OCI-LY7 (cell line): ENCODE measurements around the gene GALNT14. TPM values are rescaled to one million over a fixed set of nuclear protein-coding genes. Genes with fewer than 3 reads are reported as not detected.

Source experiments
- BruUV-seq: library from RNA; stranded (reverse); fragments of 400-500 nt; replicated peaks from 2 replicates; lab custom pipeline; 2021; lab: Mats Ljungman, UMichigan
- CTCF ChIA-PET: fragments of 300-600 bp; sonication (Branson Sonifier 250); formaldehyde crosslinking; loops from one replicate; lab custom pipeline; 2022; ENCODE audit warnings: antibody characterized with exemption; ENCODE audit not compliant: unreplicated experiment; lab: Charles Lee
- POLR2A ChIA-PET: fragments of 300-600 bp; sonication (Branson Sonifier 250); formaldehyde crosslinking; loops from one replicate; lab custom pipeline; 2022; ENCODE audit warnings: antibody characterized with exemption; lab: Charles Lee
- DNase-seq: peaks from one replicate; pipeline ENCODE4 v3.0.0-alpha.2; 2015; ENCODE audit warnings: low spot score
- H2AFZ ChIP-seq: fragments of 200-600 bp; sonication (generic), shearing (Covaris generic); 2 replicates; pipeline ENCODE4 v1.6.1; 2014; ENCODE audit warnings: mild to moderate bottlenecking, antibody characterized with exemption, low read length, moderate library complexity
- H3K27ac ChIP-seq: fragments of 200-600 bp; sonication (generic); 2 replicates; pipeline ENCODE4 v1.5.1; 2014; ENCODE audit warnings: mixed run types, low read depth, mild to moderate bottlenecking, moderate library complexity, low read length, inconsistent platforms; ENCODE audit not compliant: poor library complexity, severe bottlenecking
- H3K36me3 ChIP-seq: fragments of 200-600 bp; sonication (generic); 2 replicates; pipeline ENCODE4 v1.6.1; 2014; ENCODE audit warnings: mild to moderate bottlenecking, antibody characterized with exemption, low read length, moderate library complexity, mixed read lengths; ENCODE audit not compliant: insufficient read depth
- H3K4me1 ChIP-seq: fragments of 200-600 bp; sonication (generic); 2 replicates; pipeline ENCODE4 v1.5.1; 2014; ENCODE audit warnings: mild to moderate bottlenecking, low read length; ENCODE audit not compliant: insufficient read depth, poor library complexity, severe bottlenecking
- H3K4me2 ChIP-seq: fragments of 200-600 bp; sonication (generic); 2 replicates; pipeline ENCODE4 v1.6.1; 2014; ENCODE audit warnings: mild to moderate bottlenecking, low read length
- H3K4me3 ChIP-seq: fragments of 200-600 bp; sonication (generic); 2 replicates; pipeline ENCODE4 v1.5.1; 2014; ENCODE audit warnings: mild to moderate bottlenecking, low read depth, low read length; ENCODE audit not compliant: poor library complexity, severe bottlenecking
- H3K79me2 ChIP-seq: fragments of 200-600 bp; sonication (generic); 2 replicates; pipeline ENCODE4 v1.6.1; 2016; ENCODE audit warnings: low read depth, mild to moderate bottlenecking, low read length, moderate library complexity, mixed read lengths; ENCODE audit not compliant: insufficient read depth
- H3K9me2 ChIP-seq: fragments of 200-600 bp; sonication (generic); 2 replicates; pipeline ENCODE4 v1.6.1; 2016; ENCODE audit warnings: mild to moderate bottlenecking, low read length, mixed read lengths; ENCODE audit not compliant: insufficient read depth
- H3K9me3 ChIP-seq: fragments of 200-600 bp; sonication (generic); 2 replicates; pipeline ENCODE4 v1.6.1; 2014; ENCODE audit warnings: mild to moderate bottlenecking, mixed run types, low read length, mixed read lengths
- H4K20me1 ChIP-seq: fragments of 200-600 bp; sonication (generic); 2 replicates; pipeline ENCODE4 v1.6.1; 2014; ENCODE audit warnings: mild to moderate bottlenecking, antibody characterized with exemption, low read length, moderate library complexity, mixed read lengths; ENCODE audit not compliant: insufficient read depth
- CTCF ChIP-seq: fragments of 200-600 bp; sonication (generic); conservative IDR thresholded peaks from 2 replicates; pipeline ENCODE4 v1.5.1; 2014; ENCODE audit warnings: mild to moderate bottlenecking, antibody characterized with exemption, low read length, moderate library complexity, mixed read lengths
- EZH2phosphoT487 ChIP-seq: fragments of 200-600 bp; sonication (generic); IDR thresholded peaks from 2 replicates; pipeline ENCODE4 v1.6.1; 2018; ENCODE audit warnings: low read depth, borderline replicate concordance, mild to moderate bottlenecking, mixed run types, antibody characterized with exemption, low read length, moderate library complexity, mixed read lengths
- intact Hi-C: fragments of 100-400 bp; cut with micrococcal nuclease; formaldehyde crosslinking; loops from one replicate; pipeline ENCODE4 v1.10.0; 2022; ENCODE audit not compliant: unreplicated experiment
- total RNA-seq, 2 experiments: library from RNA; depleted of rRNA in 1 of 2; stranded (reverse); fragments of >200 nt in 1 of 2; shearing (Covaris generic) in 1 of 2; gene quantifications; 2 replicates each; pipeline ENCODE4 v1.2.3, GENCODE V29; 2014 to 2022

GALNT14 gene
- total RNA-seq, 2 experiments from 2014 or later = 14.8 to 25.6 TPM

- Histone ChIP-seq H3K4me3 (no peak overlapping the region), H3K4me1 (peaks cover 9% of the 10 kb centered on the region), H3K27ac (no peak overlapping the region), H2AFZ (no peak overlapping the region), H3K36me3 (no peaks in the 10 kb centered on the region), H4K20me1 (no peaks in the 10 kb centered on the region), H3K4me2 (no peak overlapping the region), H3K9me3 (0 out of 2 replicates have a peak, but pooled peaks cover 7% of the 10 kb centered on the region), H3K9me2 (no peaks in the 10 kb centered on the region), H3K79me2 (no peaks in the 10 kb centered on the region)
- intact Hi-C loops = no loop called here
- DNase-seq = no peak
- no TSS peak for BruUV-seq
- CTCF ChIA-PET = interaction anchor here (0.5 kb wide), 1 partner anchor 141 kb away, joined by 3 read pairs; no protein-coding TSS in a partner anchor
- POLR2A ChIA-PET = interaction anchor here (0.6 to 1.1 kb wide), 4 partner anchors 148 to 961 kb away, joined by 3 to 5 read pairs (median 4); no protein-coding TSS in a partner anchor
- TF ChIP-seq CTCF (no peak), EZH2phosphoT487 (no peak)
Observed at GRCh38 chr2:30871980-30872789, 266.1 kb downstream of the GALNT14 start.

DNA sequence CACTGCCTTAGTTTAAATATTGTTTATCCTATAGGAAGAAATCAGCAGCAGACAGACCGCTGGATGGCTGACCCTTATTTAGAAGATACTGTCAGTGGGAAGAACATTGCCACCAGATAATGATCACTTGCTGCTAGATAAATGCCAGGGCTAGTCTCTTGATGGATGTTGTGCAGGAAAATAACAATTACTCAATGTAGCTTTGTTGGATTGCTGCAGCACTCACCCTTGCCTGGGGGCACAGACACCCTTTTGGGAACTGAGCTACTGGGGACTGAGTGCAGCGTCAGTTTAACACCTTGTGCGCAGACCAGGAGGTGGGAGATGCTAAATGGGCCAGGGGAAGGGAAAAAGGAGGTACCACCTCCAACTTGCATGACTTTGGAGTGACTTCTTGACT lies 266.8 kb downstream of the GALNT14 start:
- POLR2A ChIA-PET = interaction anchor here (0.7 to 1.1 kb wide), 2 partner anchors 149 to 487 kb away, joined by 3 to 4 read pairs; no protein-coding TSS in a partner anchor
- H3K27ac ChIP-seq = no peak overlapping the region
- no peaks in the 10 kb centered on the region for H4K20me1 ChIP-seq
- H3K36me3 ChIP-seq = no peaks in the 10 kb centered on the region
- DNase-seq = no peak
- intact Hi-C loops = no loop called here
- 0 out of 2 replicates have a peak, but pooled peaks cover 7% of the 10 kb centered on the region for H3K9me3 ChIP-seq
- BruUV-seq = no TSS peak
- CTCF ChIA-PET = no interaction called here
- no peak overlapping the region for H3K4me3 ChIP-seq
- no peak overlapping the region for H2AFZ ChIP-seq
- no peaks in the 10 kb centered on the region for H3K9me2 ChIP-seq
- H3K4me1 ChIP-seq = peaks cover 16% of the 10 kb centered on the region
- H3K4me2 ChIP-seq = no peak overlapping the region
- H3K79me2 ChIP-seq = no peaks in the 10 kb centered on the region
- no peak for TF ChIP-seq EZH2phosphoT487
- TF ChIP-seq CTCF = no peak

DNA sequence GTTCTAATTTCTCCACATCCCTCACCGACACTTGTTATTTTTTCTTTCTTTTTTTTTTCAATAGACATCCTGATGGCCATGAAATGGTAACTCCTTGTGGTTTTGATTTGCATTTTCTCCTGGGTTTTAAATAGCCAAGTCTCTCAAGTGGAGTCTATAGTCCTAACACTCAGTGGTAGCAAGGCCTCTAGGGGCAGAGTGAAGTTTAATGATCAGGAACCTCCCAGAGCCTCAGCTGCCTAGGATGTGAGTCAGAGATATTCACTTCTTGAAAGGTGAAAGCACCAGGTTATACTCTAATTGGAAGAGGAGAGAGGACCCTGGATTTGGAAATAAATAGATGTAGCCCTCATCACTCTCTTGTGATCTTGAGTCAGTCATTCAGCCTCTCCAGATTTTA lies 268.3 kb downstream of the GALNT14 start:
- POLR2A ChIA-PET = no interaction called here
- H4K20me1 ChIP-seq = no peaks in the 10 kb centered on the region
- H3K79me2 ChIP-seq = no peaks in the 10 kb centered on the region
- H3K9me2 ChIP-seq = no peaks in the 10 kb centered on the region
- DNase-seq = no peak
- no peak overlapping the region for H3K27ac ChIP-seq
- CTCF ChIA-PET = no interaction called here
- intact Hi-C loops = loop anchor here (5.0 kb wide), 1 partner anchor 387 kb away; no protein-coding TSS in a partner anchor
- no peak overlapping the region for H3K4me2 ChIP-seq
- no peak for TF ChIP-seq EZH2phosphoT487
- no peak for TF ChIP-seq CTCF
- no peak overlapping the region for H2AFZ ChIP-seq
- no peak overlapping the region for H3K4me3 ChIP-seq
- 0 out of 2 replicates have a peak, but pooled peaks cover 4% of the 10 kb centered on the region for H3K9me3 ChIP-seq
- H3K4me1 ChIP-seq = peaks cover 29% of the 10 kb centered on the region
- no TSS peak for BruUV-seq
- no peaks in the 10 kb centered on the region for H3K36me3 ChIP-seq
